MCF 10A (cell line): Measurements from ENCODE around the gene NBDY. TPM values are rescaled to one million over a fixed set of nuclear protein-coding genes. Genes with fewer than 3 reads are reported as not detected.
"Not testable (repeated sequence)": the region's sequence is repeated elsewhere in the genome, so short reads cannot be mapped to it uniquely, and the experiment has no call there.

Experiments used
- Bru-seq: library from RNA; stranded (reverse); fragments of 400-500 nt; gene quantifications from one replicate; lab custom pipeline; 2021; lab: Mats Ljungman, UMichigan
- BruChase-seq, 2 experiments: library from RNA; stranded (reverse); fragments of 400-500 nt; gene quantifications; one replicate each; lab custom pipeline; 2021; lab: Mats Ljungman, UMichigan
- BruUV-seq: library from RNA; stranded (reverse); fragments of 400-500 nt; replicated peaks from 2 replicates; lab custom pipeline; 2021; lab: Mats Ljungman, UMichigan
- CTCF ChIA-PET: fragments of 300-600 bp; sonication (Branson Sonifier 250); formaldehyde crosslinking; extraction: SDS; loops from one replicate; lab custom pipeline; 2021; ENCODE audit warnings: antibody characterized with exemption, inconsistent platforms; lab: Yijun Ruan, JAX
- POLR2A ChIA-PET: fragments of 300-600, 350-650 bp; sonication (Branson Sonifier 250); formaldehyde crosslinking; extraction: SDS; loops from one replicate; lab custom pipeline; 2020; ENCODE audit warnings: antibody characterized with exemption, inconsistent platforms; lab: Yijun Ruan, JAX
- DNase-seq: peaks from one replicate; pipeline ENCODE4 v3.0.0-alpha.2; 2018; ENCODE audit not compliant: unreplicated experiment
- H3K27ac Mint-ChIP-seq: one replicate; pipeline ENCODE4 v1.8.0; 2022; ENCODE audit warnings: mild to moderate bottlenecking, low read depth, mixed read lengths; ENCODE audit not compliant: unreplicated experiment
- H3K27me3 Mint-ChIP-seq: one replicate; pipeline ENCODE4 v1.8.0; 2022; ENCODE audit warnings: mixed read lengths; ENCODE audit not compliant: insufficient read depth, unreplicated experiment
- H3K36me3 Mint-ChIP-seq: one replicate; pipeline ENCODE4 v1.8.0; 2022; ENCODE audit warnings: mild to moderate bottlenecking, moderate library complexity, mixed read lengths; ENCODE audit not compliant: insufficient read depth, unreplicated experiment
- H3K4me1 Mint-ChIP-seq: one replicate; pipeline ENCODE4 v1.8.0; 2022; ENCODE audit warnings: mixed read lengths; ENCODE audit not compliant: insufficient read depth, unreplicated experiment
- H3K4me3 Mint-ChIP-seq: one replicate; pipeline ENCODE4 v1.8.0; 2022; ENCODE audit warnings: mild to moderate bottlenecking, moderate library complexity, mixed read lengths; ENCODE audit not compliant: unreplicated experiment
- H3K9me3 Mint-ChIP-seq: one replicate; pipeline ENCODE4 v1.8.0; 2022; ENCODE audit warnings: mixed read lengths; ENCODE audit not compliant: unreplicated experiment
- CTCF ChIP-seq: fragments of 200-600 bp; IDR thresholded peaks from one replicate; pipeline ENCODE4 v1.8.0; 2022; ENCODE audit warnings: antibody characterized with exemption, mild to moderate bottlenecking; ENCODE audit not compliant: unreplicated experiment
- intact Hi-C: fragments of 100-400 bp; cut with micrococcal nuclease; formaldehyde crosslinking; loops from 2 replicates; pipeline ENCODE4 v1.14.1; 2022
- long read RNA-seq: library from polyadenylated mRNA; stranded (forward); transcript quantifications from one replicate; pipeline ENCODE4 v2.0.0, GENCODE V29; 2022
- total RNA-seq: library from RNA; stranded (reverse); gene quantifications from 2 replicates; pipeline ENCODE4 v1.2.3, GENCODE V29; 2022

NBDY gene
- total RNA-seq (54.0 and 66.4 TPM in 2 replicates), Bru-seq, nascent RNA (percentile 73 among the genes with signal in this experiment), BruChase-seq, experiment 1, labeled RNA remaining after a 6-hour chase (percentile 70 among the genes with signal in this experiment), BruChase-seq, experiment 2, labeled RNA remaining after a 2-hour chase (percentile 75 among the genes with signal in this experiment)
- long read RNA-seq, transcript NBDY-201 (3 exons, 1,529 nt) = major isoform, 79 of 90 reads
- long read RNA-seq, partial matches to known transcripts = 0 of 90 reads
- long read RNA-seq, other reads (novel, unspliced or antisense) = 9 of 90 reads

GRCh38 chrX:56729152-56729850, at the start of gene NBDY:
Gene NBDY, plus strand, starts transcription at chrX:56729243. Its CDS starts 111 bp downstream, at chrX:56729354.
- TSS peak; percentile 68 for BruUV-seq
- peak within 1 kb of the TSS; percentile 19 for H3K27ac Mint-ChIP-seq
- H3K27me3 Mint-ChIP-seq = peaks cover 41% of the 10 kb centered on the region
- CTCF ChIA-PET = interaction anchor here (0.5 to 5.2 kb wide), 9 partner anchors 448 to 1943 kb away, joined by 3 to 66 read pairs (median 4); no protein-coding TSS in a partner anchor
- intact Hi-C loops = loop anchor here (2.0 to 5.0 kb wide), 3 partner anchors 267 to 1592 kb away; partner anchors contain the start of gene KLF8
- H3K4me1 Mint-ChIP-seq = no peaks in the 10 kb centered on the region
- POLR2A ChIA-PET = interaction anchor here (0.6 to 2.8 kb wide), 9 partner anchors 165 to 1568 kb away, joined by 3 to 15 read pairs (median 4); partner anchors contain the start of genes RRAGB, SPIN3 and UBQLN2
- H3K4me3 Mint-ChIP-seq = peak within 1 kb of the TSS; percentile 91
- TF ChIP-seq CTCF = no peak
- DNase-seq = peak; percentile 58
- no peaks in the 10 kb centered on the region for H3K36me3 Mint-ChIP-seq
- no peaks in the 10 kb centered on the region for H3K9me3 Mint-ChIP-seq

- CTCF ChIA-PET = interaction anchor here (1.4 kb wide), 1 partner anchor 422 kb away, joined by 3 read pairs; no protein-coding TSS in a partner anchor
- H3K27me3 Mint-ChIP-seq = peaks cover 34% of the 10 kb centered on the region
- H3K4me3 Mint-ChIP-seq, H3K36me3 Mint-ChIP-seq, H3K27ac Mint-ChIP-seq, DNase-seq, intact Hi-C loops, H3K9me3 Mint-ChIP-seq, POLR2A ChIA-PET, BruUV-seq, H3K4me1 Mint-ChIP-seq: not testable (repeated sequence)
These were observed 24.5 kb upstream of the NBDY start for GRCh38 chrX:56704530-56704929.

GRCh38 chrX:56726605-56727004, 2.4 kb upstream of the NBDY start:
- intact Hi-C loops = loop anchor here (1.0 to 5.0 kb wide), 4 partner anchors 162 to 1589 kb away; no protein-coding TSS in a partner anchor
- Mint-ChIP-seq H3K36me3 (no peaks in the 10 kb centered on the region), H3K27me3 (peaks cover 67% of the 10 kb centered on the region), H3K27ac (no peak overlapping the region), H3K4me3 (no peak overlapping the region), H3K4me1 (no peaks in the 10 kb centered on the region), H3K9me3 (no peaks in the 10 kb centered on the region)
- peak; percentile 60 for TF ChIP-seq CTCF
- peak; percentile 60 for DNase-seq
- no TSS peak for BruUV-seq
- ChIA-PET POLR2A (interaction anchor here (0.9 to 1.0 kb wide), 2 partner anchors 163 to 445 kb away, joined by 3 to 4 read pairs; partner anchors contain the start of gene UBQLN2), CTCF (interaction anchor here (0.5 to 5.2 kb wide), 20 partner anchors 8 to 1835 kb away, joined by 3 to 66 read pairs (median 4); no protein-coding TSS in a partner anchor)

GRCh38 chrX:56727531-56727930, 1.5 kb upstream of the NBDY start:
- ChIA-PET CTCF (interaction anchor here (0.7 to 5.2 kb wide), 12 partner anchors 9 to 819 kb away, joined by 3 to 66 read pairs (median 5); no protein-coding TSS in a partner anchor), POLR2A (interaction anchor here (1.3 to 2.8 kb wide), 3 partner anchors 163 to 495 kb away, joined by 5 to 15 read pairs (median 11); partner anchors contain the start of genes KLF8 and UBQLN2)
- BruUV-seq = no TSS peak
- Mint-ChIP-seq H3K4me3 (no peak overlapping the region), H3K9me3 (no peaks in the 10 kb centered on the region), H3K27ac (no peak overlapping the region), H3K27me3 (peaks cover 58% of the 10 kb centered on the region), H3K36me3 (no peaks in the 10 kb centered on the region), H3K4me1 (no peaks in the 10 kb centered on the region)
- no peak for DNase-seq
- intact Hi-C loops = loop anchor here (2.0 to 5.0 kb wide), 3 partner anchors 163 to 1590 kb away; no protein-coding TSS in a partner anchor
- no peak for TF ChIP-seq CTCF
